Measurements from ENCODE around the gene FGF18. TPM values are rescaled to one million over a fixed set of nuclear protein-coding genes. Genes with fewer than 3 reads are reported as not detected.

The FGF18 gene
- total RNA-seq, 1 experiment from 2014 or later: 0.52 TPM

GRCh38 chr5:171492781-171493180, 73.3 kb downstream of the FGF18 start:
- DNase-seq: no peak
- Histone ChIP-seq H3K9me3 (ENCODE audit: insufficient read depth, low read depth) (no peaks in the 10 kb centered on the region), H2AFZ (no peak overlapping the region), H3K9me2 (ENCODE audit: insufficient read depth) (no peaks in the 10 kb centered on the region), H3K79me2 (ENCODE audit: low read depth) (no peaks in the 10 kb centered on the region), H3F3A (ENCODE audit: insufficient read depth, low read depth) (peaks cover 45% of the 10 kb centered on the region), H3K4me1 (replicated peaks; ENCODE audit: insufficient read depth) (peaks cover 51% of the 10 kb centered on the region), H3K36me3 (ENCODE audit: low read depth) (no peaks in the 10 kb centered on the region), H3K27me3 (ENCODE audit: insufficient read depth, low read depth) (no peaks in the 10 kb centered on the region), H4K20me1 (ENCODE audit: insufficient read depth) (no peaks in the 10 kb centered on the region), H3K4me3 (no peak overlapping the region), H3K27ac (peak overlapping the region; percentile 94), H3K4me2 (peak overlapping the region; percentile 78)
- CTCF ChIA-PET: no interaction called here
- intact Hi-C loops (cut with micrococcal nuclease; ENCODE audit: unreplicated experiment): loop anchor here (5.0 kb wide), 1 partner anchor 175 kb away; no protein-coding TSS in a partner anchor
- TF ChIP-seq EZH2 (IDR thresholded peaks at IDR 0.05; ENCODE audit: low read depth) (no peak), CTCF (conservative IDR thresholded peaks at IDR 0.05) (no peak)
- POLR2A ChIA-PET (ENCODE audit: unreplicated experiment): no interaction called here
- no TSS peak for BruUV-seq (replicated peaks)

- H3K27ac ChIP-seq: peak overlapping the region; percentile 94
- POLR2A ChIA-PET (ENCODE audit: unreplicated experiment): no interaction called here
- H3K9me2 ChIP-seq (ENCODE audit: insufficient read depth): no peaks in the 10 kb centered on the region
- H3K79me2 ChIP-seq (ENCODE audit: low read depth): no peaks in the 10 kb centered on the region
- BruUV-seq (replicated peaks): no TSS peak
- intact Hi-C loops (cut with micrococcal nuclease; ENCODE audit: unreplicated experiment): loop anchor here (1.0 to 5.0 kb wide), 3 partner anchors 18 to 173 kb away; no protein-coding TSS in a partner anchor
- peaks cover 51% of the 10 kb centered on the region for H3K4me1 ChIP-seq (replicated peaks; ENCODE audit: insufficient read depth)
- H3K4me3 ChIP-seq: peak overlapping the region; percentile 45; the same call in 1 of the 2 replicates
- peaks cover 45% of the 10 kb centered on the region for H3F3A ChIP-seq (ENCODE audit: insufficient read depth, low read depth)
- no peak for DNase-seq
- CTCF ChIA-PET: interaction anchor here (1.0 kb wide), 1 partner anchor 26 kb away, joined by 5 read pairs; no protein-coding TSS in a partner anchor
- H2AFZ ChIP-seq: peak overlapping the region; percentile 67; the same call in 1 of the 2 replicates
- no peaks in the 10 kb centered on the region for H3K36me3 ChIP-seq (ENCODE audit: low read depth)
- peak overlapping the region; percentile 78 for H3K4me2 ChIP-seq
- H3K27me3 ChIP-seq (ENCODE audit: insufficient read depth, low read depth): no peaks in the 10 kb centered on the region
- no peaks in the 10 kb centered on the region for H3K9me3 ChIP-seq (ENCODE audit: insufficient read depth, low read depth)
- no peaks in the 10 kb centered on the region for H4K20me1 ChIP-seq (ENCODE audit: insufficient read depth)
- TF ChIP-seq EZH2 (IDR thresholded peaks at IDR 0.05; ENCODE audit: low read depth): no peak
- TF ChIP-seq CTCF (conservative IDR thresholded peaks at IDR 0.05): no peak
Measured at GRCh38 chr5:171493646-171494393, 74.4 kb downstream of the FGF18 start.

- H3K9me3 ChIP-seq (ENCODE audit: insufficient read depth, low read depth): no peaks in the 10 kb centered on the region
- peaks cover 51% of the 10 kb centered on the region for H3K4me1 ChIP-seq (replicated peaks; ENCODE audit: insufficient read depth)
- intact Hi-C loops (cut with micrococcal nuclease; ENCODE audit: unreplicated experiment): loop anchor here (1.0 to 5.0 kb wide), 4 partner anchors 18 to 173 kb away; no protein-coding TSS in a partner anchor
- peak overlapping the region; percentile 67; the same call in 1 of the 2 replicates for H2AFZ ChIP-seq
- BruUV-seq (replicated peaks): TSS peak; percentile 76
- peak; percentile 87 to 91 for DNase-seq
- H3F3A ChIP-seq (ENCODE audit: insufficient read depth, low read depth): peaks cover 45% of the 10 kb centered on the region
- H4K20me1 ChIP-seq (ENCODE audit: insufficient read depth): no peaks in the 10 kb centered on the region
- H3K27me3 ChIP-seq (ENCODE audit: insufficient read depth, low read depth): no peaks in the 10 kb centered on the region
- peak overlapping the region; percentile 45; the same call in 1 of the 2 replicates for H3K4me3 ChIP-seq
- no peaks in the 10 kb centered on the region for H3K9me2 ChIP-seq (ENCODE audit: insufficient read depth)
- CTCF ChIA-PET: interaction anchor here (1.0 kb wide), 1 partner anchor 26 kb away, joined by 5 read pairs; no protein-coding TSS in a partner anchor
- no peaks in the 10 kb centered on the region for H3K36me3 ChIP-seq (ENCODE audit: low read depth)
- POLR2A ChIA-PET (ENCODE audit: unreplicated experiment): interaction anchor here (0.7 to 1.5 kb wide), 2 partner anchors 27 to 49 kb away, joined by 4 to 10 read pairs; no protein-coding TSS in a partner anchor
- no peaks in the 10 kb centered on the region for H3K79me2 ChIP-seq (ENCODE audit: low read depth)
- H3K27ac ChIP-seq: peak overlapping the region; percentile 94
- TF ChIP-seq EZH2 (IDR thresholded peaks at IDR 0.05; ENCODE audit: low read depth) (no peak), CTCF (conservative IDR thresholded peaks at IDR 0.05) (no peak)
- H3K4me2 ChIP-seq: peak overlapping the region; percentile 78
Measured at GRCh38 chr5:171494452-171495121, 75.1 kb downstream of the FGF18 start.
